ENCODE measurements around the gene NOTCH1.

NOTCH1 gene

GRCh38 chr9:136531904-136532798 lies 13.7 kb downstream of the NOTCH1 start:
- DNase-seq (ENCODE audit: low read depth in 3 of 3), result no peak

GRCh38 chr9:136531186-136531903 lies 14.5 kb downstream of the NOTCH1 start:
- no peak for DNase-seq (ENCODE audit: low read depth in 3 of 3)

- no peak for DNase-seq (ENCODE audit: low read depth in 3 of 3)
Measured at GRCh38 chr9:136530461-136531089, 15.3 kb downstream of the NOTCH1 start.

GRCh38 chr9:136529516-136530460 lies 16.1 kb downstream of the NOTCH1 start:
- no peak for DNase-seq (ENCODE audit: low read depth in 3 of 3)

- no peak for DNase-seq (ENCODE audit: low read depth in 3 of 3)
Measured at GRCh38 chr9:136528716-136529341, 17.0 kb downstream of the NOTCH1 start.

- no peak for DNase-seq (ENCODE audit: low read depth in 3 of 3)
Measured at GRCh38 chr9:136527721-136528710, 17.8 kb downstream of the NOTCH1 start.

- no peak for DNase-seq (ENCODE audit: low read depth in 3 of 3)
Measured at GRCh38 chr9:136527131-136527530, 18.7 kb downstream of the NOTCH1 start.

GRCh38 chr9:136526625-136527066 lies 19.2 kb downstream of the NOTCH1 start:
- no peak for DNase-seq (ENCODE audit: low read depth in 3 of 3)

GRCh38 chr9:136525841-136526499 lies 19.9 kb downstream of the NOTCH1 start:
- DNase-seq (ENCODE audit: low read depth in 3 of 3), result no peak

- no peak for DNase-seq (ENCODE audit: low read depth in 3 of 3)
Measured at GRCh38 chr9:136525207-136525606, 20.6 kb downstream of the NOTCH1 start.

- no peak for DNase-seq (ENCODE audit: low read depth in 3 of 3)
Measured at GRCh38 chr9:136522314-136523237, 23.3 kb downstream of the NOTCH1 start.

GRCh38 chr9:136521537-136521936 lies 24.3 kb downstream of the NOTCH1 start:
- no peak for DNase-seq (ENCODE audit: low read depth in 3 of 3)

GRCh38 chr9:136520053-136520540 lies 25.8 kb downstream of the NOTCH1 start:
- DNase-seq (ENCODE audit: low read depth in 3 of 3), result no peak

GRCh38 chr9:136519263-136520052 lies 26.4 kb downstream of the NOTCH1 start:
- no peak for DNase-seq (ENCODE audit: low read depth in 3 of 3)

GRCh38 chr9:136518623-136519022 lies 27.2 kb downstream of the NOTCH1 start:
- no peak for DNase-seq (ENCODE audit: low read depth in 3 of 3)

- DNase-seq (ENCODE audit: low read depth in 3 of 3), result no peak
Measured at GRCh38 chr9:136517950-136518349, 27.9 kb downstream of the NOTCH1 start.

All from stimulated activated CD4-positive, alpha-beta T cell treated with anti-CD3 and anti-CD28 coated beads, TNF-alpha, amount 100 ng/mL, for 24 hours (primary cell).